K562 (cell line): Measurements from ENCODE around the gene NDUFB10. TPM values are rescaled to one million over a fixed set of nuclear protein-coding genes. Genes with fewer than 3 reads are reported as not detected.

Source experiments
- BHLHE40 ChIP-seq: IDR thresholded peaks from 2 replicates; pipeline ENCODE4 v1.6.1; 2011; ENCODE audit warnings: low read length, improper control_type of control experiment
- CCNT2 ChIP-seq: IDR thresholded peaks from 2 replicates; pipeline ENCODE4 v1.6.1; 2011; ENCODE audit warnings: borderline replicate concordance, low read depth, mild to moderate bottlenecking, moderate library complexity, mixed read lengths, low read length; ENCODE audit not compliant: insufficient read length; ENCODE audit errors: extremely low read depth
- CHD2 ChIP-seq: IDR thresholded peaks from 2 replicates; pipeline ENCODE4 v1.6.1; 2011; ENCODE audit warnings: low read depth, low read length
- EP400 ChIP-seq: fragments of 450-650 bp; IDR thresholded peaks from 2 replicates; pipeline ENCODE4 v1.6.1; 2017; ENCODE audit warnings: antibody characterized with exemption, mild to moderate bottlenecking, moderate library complexity
- HDAC2 ChIP-seq: fragments of 450-650 bp; IDR thresholded peaks from 2 replicates; pipeline ENCODE4 v1.6.1; 2016; ENCODE audit warnings: mild to moderate bottlenecking
- MECOM ChIP-seq: fragments of 250-450 bp; sonication (Bioruptor Pico); IDR thresholded peaks from 2 replicates; pipeline ENCODE4 v1.8.0; 2022; ENCODE audit warnings: inconsistent platforms
- OTX1 ChIP-seq: fragments of 450-650 bp; formaldehyde crosslinking; IDR thresholded peaks from 2 replicates; pipeline ENCODE4 v1.4.0; 2022; ENCODE audit warnings: mild to moderate bottlenecking
- PHB2 ChIP-seq: fragments of 450-650 bp; IDR thresholded peaks from 2 replicates; pipeline ENCODE4 v1.6.1; 2017; ENCODE audit warnings: low read depth
- PML ChIP-seq: IDR thresholded peaks from 2 replicates; pipeline ENCODE4 v1.6.1; 2012; ENCODE audit warnings: low read length, inconsistent platforms
- PTBP1 ChIP-seq: fragments of 200-400 bp; formaldehyde crosslinking; IDR thresholded peaks from 2 replicates; pipeline ENCODE4 v1.6.1; 2017; ENCODE audit warnings: low read depth, low read length
- RHOXF2B ChIP-seq: fragments of 250-450 bp; sonication (Bioruptor Pico); conservative IDR thresholded peaks from 2 replicates; pipeline ENCODE4 v1.5.1; 2021
- SIX5 ChIP-seq, 2 experiments: IDR thresholded peaks; 2 replicates each; pipeline ENCODE4 v1.6.1; 2011; ENCODE audit warnings: low read length in 2 of 2, borderline replicate concordance in 1 of 2, low read depth in 1 of 2, mild to moderate bottlenecking in 1 of 2, moderate library complexity in 1 of 2; ENCODE audit not compliant: insufficient read depth in 1 of 2
- SMAD4 ChIP-seq: fragments of 250-450 bp; sonication (Bioruptor Pico); conservative IDR thresholded peaks from 2 replicates; pipeline ENCODE4 v1.8.0; 2021; ENCODE audit warnings: inconsistent platforms, mild to moderate bottlenecking, moderate library complexity
- SMARCA4 ChIP-seq: fragments of 450-650 bp; IDR thresholded peaks from 2 replicates; pipeline ENCODE4 v1.6.1; 2016
- SREBF2 ChIP-seq: sonication (generic); formaldehyde crosslinking; IDR thresholded peaks from 2 replicates; pipeline ENCODE4 v1.4.0; 2020; ENCODE audit warnings: mild to moderate bottlenecking, missing genetic modification reagents
- TARDBP ChIP-seq: fragments of 450-650 bp; IDR thresholded peaks from 2 replicates; pipeline ENCODE4 v1.6.1; 2016
- ZNF12 ChIP-seq: sonication (generic); formaldehyde crosslinking; IDR thresholded peaks from 2 replicates; pipeline ENCODE4 v1.4.0; 2020; ENCODE audit warnings: mild to moderate bottlenecking, missing genetic modification reagents
- ZNF586 ChIP-seq: fragments of 450-650 bp; formaldehyde crosslinking; conservative IDR thresholded peaks from 2 replicates; pipeline ENCODE4 v1.4.0; 2020; ENCODE audit warnings: mild to moderate bottlenecking, moderate library complexity
- ZNF780A ChIP-seq: fragments of 250-450 bp; sonication (Bioruptor Pico); IDR thresholded peaks from 2 replicates; pipeline ENCODE4 v1.5.0; 2021; ENCODE audit warnings: mild to moderate bottlenecking
- polyA plus RNA-seq, 8 experiments: library from polyadenylated mRNA; depleted of rRNA in 4 of 8; stranded (reverse) in 5 of 8; unstranded in 3 of 8; fragments of >200 nt; fragmentation: Nextera tagmentation in 2 of 8; fragmentation: Illumina TruSeq in 1 of 8; extraction: Ambion mirVana in 2 of 8; extraction: Trizol in 1 of 8; gene quantifications; 2 replicates each; pipeline versions ENCODE4 v1.2.1 to v1.2.3, GENCODE V29; 2011 to 2014; ENCODE audit warnings: inconsistent platforms in 1 of 8, missing spikeins in 1 of 8
- total RNA-seq, 7 experiments: library from RNA; depleted of rRNA in 6 of 7; stranded (reverse); fragments of >200 nt in 6 of 7; fragmentation: Illumina TruSeq in 2 of 7; extraction: Trizol in 2 of 7; gene quantifications; 2 replicates each; pipeline versions ENCODE4 v1.2.1 to v1.2.3, GENCODE V29; 2011 to 2021; ENCODE audit warnings: low replicate concordance in 1 of 7
- TF ChIP-seq, protein P1 (sequence below): fragments of 450-650 bp; formaldehyde crosslinking; IDR thresholded peaks from 2 replicates; pipeline ENCODE4 v1.4.0; 2020; ENCODE audit warnings: mild to moderate bottlenecking, moderate library complexity
- TF ChIP-seq, protein P2 (sequence below): fragments of 450-650 bp; IDR thresholded peaks from 2 replicates; pipeline ENCODE4 v1.6.1; 2016; ENCODE audit warnings: borderline replicate concordance
- TF ChIP-seq, protein P3 (sequence below): fragments of 450-650 bp; IDR thresholded peaks from 2 replicates; pipeline ENCODE4 v1.6.1; 2016; ENCODE audit warnings: antibody characterized with exemption
- TF ChIP-seq, protein P4 (sequence below): fragments of 250-450 bp; sonication (Bioruptor Pico); IDR thresholded peaks from 2 replicates; pipeline ENCODE4 v1.8.0; 2021; ENCODE audit warnings: borderline replicate concordance, mild to moderate bottlenecking, moderate library complexity; ENCODE audit not compliant: poor library complexity, severe bottlenecking
- TF ChIP-seq, protein P5 (sequence below): fragments of 450-650 bp; formaldehyde crosslinking; IDR thresholded peaks from 2 replicates; pipeline ENCODE4 v1.4.0; 2022; ENCODE audit warnings: mild to moderate bottlenecking, moderate library complexity

Gene NDUFB10
- total and polyA plus RNA-seq, 9 of the 15 experiments (the other 6 are each of a cell fraction or from before 2014, with no cell fraction given): 69.3 to 527 (median 161) TPM

DNA sequence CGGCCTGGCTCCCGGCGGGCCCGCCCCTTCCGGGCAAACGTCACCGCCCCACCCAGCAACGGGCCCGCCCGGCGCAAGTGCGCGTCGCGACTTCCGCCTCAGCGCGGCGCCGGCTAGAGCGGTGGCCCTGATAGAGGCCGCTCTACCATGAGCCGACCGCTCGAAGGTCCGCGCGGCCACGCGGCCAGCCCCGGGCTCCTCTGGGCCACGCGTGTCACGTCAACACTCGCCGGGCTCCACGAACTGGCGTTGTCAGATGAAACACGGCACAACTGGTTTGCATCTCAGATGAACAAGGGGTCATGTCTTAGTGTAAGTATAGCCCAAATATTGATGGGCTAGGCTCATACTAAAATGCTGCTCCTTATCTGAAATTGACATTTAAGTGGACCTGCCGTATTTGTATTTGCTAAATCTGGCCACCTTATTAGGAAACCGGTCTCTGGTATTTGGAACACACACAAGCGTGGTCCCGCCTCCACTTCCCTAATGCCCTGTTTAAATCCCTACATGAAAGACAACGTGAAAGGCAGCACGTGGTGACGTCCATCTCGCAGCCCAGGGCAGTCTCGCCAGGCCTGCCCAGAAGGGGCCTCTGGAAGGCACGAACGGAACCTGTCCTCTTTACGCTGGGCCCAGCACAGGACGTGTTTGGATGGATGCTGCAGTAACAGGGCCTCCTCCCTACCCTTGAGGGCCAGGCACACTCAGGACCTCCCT, 50.6 kb downstream of the NDUFB10 start, which contains the start of gene ZNF598 (continued):
- TF ChIP-seq EP400 (peak; percentile 99), HDAC2 (peak; percentile 87; the same call in 1 of the 2 replicates), SREBF2 (CRISPR knock-in tag) (no peak), OTX1 (CRISPR knock-in tag) (no peak), PTBP1 (no peak), SIX5 (IDR thresholded peaks at IDR 0.05; ENCODE audit: borderline replicate concordance in 1 of 2, insufficient read depth in 1 of 2, low read depth in 1 of 2, low read length in 2 of 2) (no peak), SMARCA4 (no peak), CHD2 (no peak), MECOM (CRISPR knock-in tag) (no peak), RHOXF2B (CRISPR knock-in tag) (no peak), PML (peak; percentile 78), BHLHE40 (no peak), SMAD4 (CRISPR knock-in tag) (peak; percentile 74), ZNF780A (CRISPR knock-in tag) (no peak), CCNT2 (peak; percentile 64), ZNF586 (CRISPR knock-in tag) (no peak), ZNF12 (CRISPR knock-in tag) (peak; percentile 19; the same call in 1 of the 2 replicates), TARDBP (peak; percentile 74; the same call in 1 of the 2 replicates), PHB2 (no peak)
- TF ChIP-seq, protein P1, sequence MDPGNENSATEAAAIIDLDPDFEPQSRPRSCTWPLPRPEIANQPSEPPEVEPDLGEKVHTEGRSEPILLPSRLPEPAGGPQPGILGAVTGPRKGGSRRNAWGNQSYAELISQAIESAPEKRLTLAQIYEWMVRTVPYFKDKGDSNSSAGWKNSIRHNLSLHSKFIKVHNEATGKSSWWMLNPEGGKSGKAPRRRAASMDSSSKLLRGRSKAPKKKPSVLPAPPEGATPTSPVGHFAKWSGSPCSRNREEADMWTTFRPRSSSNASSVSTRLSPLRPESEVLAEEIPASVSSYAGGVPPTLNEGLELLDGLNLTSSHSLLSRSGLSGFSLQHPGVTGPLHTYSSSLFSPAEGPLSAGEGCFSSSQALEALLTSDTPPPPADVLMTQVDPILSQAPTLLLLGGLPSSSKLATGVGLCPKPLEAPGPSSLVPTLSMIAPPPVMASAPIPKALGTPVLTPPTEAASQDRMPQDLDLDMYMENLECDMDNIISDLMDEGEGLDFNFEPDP: no peak
- TF ChIP-seq, protein P2, sequence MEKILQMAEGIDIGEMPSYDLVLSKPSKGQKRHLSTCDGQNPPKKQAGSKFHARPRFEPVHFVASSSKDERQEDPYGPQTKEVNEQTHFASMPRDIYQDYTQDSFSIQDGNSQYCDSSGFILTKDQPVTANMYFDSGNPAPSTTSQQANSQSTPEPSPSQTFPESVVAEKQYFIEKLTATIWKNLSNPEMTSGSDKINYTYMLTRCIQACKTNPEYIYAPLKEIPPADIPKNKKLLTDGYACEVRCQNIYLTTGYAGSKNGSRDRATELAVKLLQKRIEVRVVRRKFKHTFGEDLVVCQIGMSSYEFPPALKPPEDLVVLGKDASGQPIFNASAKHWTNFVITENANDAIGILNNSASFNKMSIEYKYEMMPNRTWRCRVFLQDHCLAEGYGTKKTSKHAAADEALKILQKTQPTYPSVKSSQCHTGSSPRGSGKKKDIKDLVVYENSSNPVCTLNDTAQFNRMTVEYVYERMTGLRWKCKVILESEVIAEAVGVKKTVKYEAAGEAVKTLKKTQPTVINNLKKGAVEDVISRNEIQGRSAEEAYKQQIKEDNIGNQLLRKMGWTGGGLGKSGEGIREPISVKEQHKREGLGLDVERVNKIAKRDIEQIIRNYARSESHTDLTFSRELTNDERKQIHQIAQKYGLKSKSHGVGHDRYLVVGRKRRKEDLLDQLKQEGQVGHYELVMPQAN: peak; percentile 93
- TF ChIP-seq, protein P3, sequence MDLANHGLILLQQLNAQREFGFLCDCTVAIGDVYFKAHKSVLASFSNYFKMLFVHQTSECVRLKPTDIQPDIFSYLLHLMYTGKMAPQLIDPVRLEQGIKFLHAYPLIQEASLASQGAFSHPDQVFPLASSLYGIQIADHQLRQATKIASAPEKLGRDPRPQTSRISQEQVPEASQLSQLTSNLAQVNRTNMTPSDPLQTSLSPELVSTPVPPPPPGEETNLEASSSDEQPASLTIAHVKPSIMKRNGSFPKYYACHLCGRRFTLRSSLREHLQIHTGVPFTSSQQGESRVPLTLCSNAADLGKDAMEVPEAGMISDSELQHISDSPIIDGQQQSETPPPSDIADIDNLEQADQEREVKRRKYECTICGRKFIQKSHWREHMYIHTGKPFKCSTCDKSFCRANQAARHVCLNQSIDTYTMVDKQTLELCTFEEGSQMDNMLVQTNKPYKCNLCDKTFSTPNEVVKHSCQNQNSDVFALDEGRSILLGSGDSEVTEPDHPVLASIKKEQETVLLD: 0 out of 2 replicates have a peak, but pooled peaks have one; percentile 35
- TF ChIP-seq, protein P4, sequence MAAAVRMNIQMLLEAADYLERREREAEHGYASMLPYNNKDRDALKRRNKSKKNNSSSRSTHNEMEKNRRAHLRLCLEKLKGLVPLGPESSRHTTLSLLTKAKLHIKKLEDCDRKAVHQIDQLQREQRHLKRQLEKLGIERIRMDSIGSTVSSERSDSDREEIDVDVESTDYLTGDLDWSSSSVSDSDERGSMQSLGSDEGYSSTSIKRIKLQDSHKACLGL (CRISPR knock-in tag): peak; percentile 79
- TF ChIP-seq, protein P5, sequence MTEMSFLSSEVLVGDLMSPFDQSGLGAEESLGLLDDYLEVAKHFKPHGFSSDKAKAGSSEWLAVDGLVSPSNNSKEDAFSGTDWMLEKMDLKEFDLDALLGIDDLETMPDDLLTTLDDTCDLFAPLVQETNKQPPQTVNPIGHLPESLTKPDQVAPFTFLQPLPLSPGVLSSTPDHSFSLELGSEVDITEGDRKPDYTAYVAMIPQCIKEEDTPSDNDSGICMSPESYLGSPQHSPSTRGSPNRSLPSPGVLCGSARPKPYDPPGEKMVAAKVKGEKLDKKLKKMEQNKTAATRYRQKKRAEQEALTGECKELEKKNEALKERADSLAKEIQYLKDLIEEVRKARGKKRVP (CRISPR knock-in tag): no peak
